CD4-positive, alpha-beta T cell (primary cell): ENCODE results near the gene QARS1. TPM values are rescaled to one million over a fixed set of nuclear protein-coding genes. Genes with fewer than 3 reads are reported as not detected.

Experiments
- ATAC-seq: fragments of 200-7000 bp; cut with Tn5 transposase; one replicate; pipeline ENCODE4 v1.10.0; 2022; ENCODE audit warnings: mild to moderate bottlenecking; ENCODE audit not compliant: poor library complexity
- CTCF ChIA-PET: fragments of 350-600 bp; sonication (Branson Sonifier 250); formaldehyde crosslinking; loops from one replicate; lab custom pipeline; 2021; ENCODE audit warnings: antibody characterized with exemption, inconsistent platforms; lab: Charles Lee
- POLR2A ChIA-PET: fragments of 350-600 bp; sonication (Branson Sonifier 250); formaldehyde crosslinking; loops from one replicate; lab custom pipeline; 2021; ENCODE audit warnings: antibody characterized with exemption, inconsistent platforms; lab: Charles Lee
- DNase-seq, 14 experiments: peaks; one replicate each; pipeline ENCODE4 v3.0.0-alpha.2; 2013 to 2020; ENCODE audit warnings: mixed read lengths in 2 of 14
- H3K27ac ChIP-seq, 2 donors: one replicate each; pipeline versions ENCODE4 v1.5.1 to v1.7.0; 2013; ENCODE audit warnings: low read length in 2 of 2, low read depth in 1 of 2, mild to moderate bottlenecking in 1 of 2
- H3K27me3 ChIP-seq, 2 experiments: 1 replicate in 1 of 2; 2 replicates in 1 of 2; pipeline versions ENCODE4 v1.6.1 to v1.7.0; 2013; ENCODE audit warnings: low read length in 2 of 2, control low read depth in 1 of 2, mild to moderate bottlenecking in 1 of 2, moderate library complexity in 1 of 2; ENCODE audit not compliant: insufficient read depth in 2 of 2, control insufficient read depth in 1 of 2
- H3K36me3 ChIP-seq: one replicate; pipeline ENCODE4 v1.6.1; 2013; ENCODE audit warnings: low read length, control low read depth; ENCODE audit not compliant: insufficient read depth
- H3K4me1 ChIP-seq: one replicate; pipeline ENCODE4 v1.6.1; 2013; ENCODE audit warnings: low read length, control low read depth; ENCODE audit not compliant: insufficient read depth
- H3K4me3 ChIP-seq: one replicate; pipeline ENCODE4 v1.5.1; 2013; ENCODE audit warnings: mild to moderate bottlenecking, low read length, moderate library complexity
- H3K9me3 ChIP-seq, 2 experiments: 1 replicate in 1 of 2; 2 replicates in 1 of 2; pipeline versions ENCODE4 v1.6.1 to v1.7.0; 2013; ENCODE audit warnings: low read length in 2 of 2, mild to moderate bottlenecking in 2 of 2, control low read depth in 1 of 2, moderate library complexity in 1 of 2; ENCODE audit not compliant: control insufficient read depth in 1 of 2, insufficient read depth in 1 of 2
- H3K27ac Mint-ChIP-seq: one replicate; pipeline ENCODE4 v1.8.0; 2020; ENCODE audit warnings: mixed read lengths
- H3K27me3 Mint-ChIP-seq: one replicate; pipeline ENCODE4 v1.8.0; 2021; ENCODE audit warnings: mixed read lengths
- H3K36me3 Mint-ChIP-seq: one replicate; pipeline ENCODE4 v1.8.0; 2021; ENCODE audit warnings: low read depth, mixed read lengths
- H3K4me1 Mint-ChIP-seq: one replicate; pipeline ENCODE4 v1.8.0; 2021; ENCODE audit warnings: low read depth, mixed read lengths
- H3K4me3 Mint-ChIP-seq: one replicate; pipeline ENCODE4 v1.8.0; 2020; ENCODE audit warnings: mild to moderate bottlenecking, mixed read lengths
- H3K9me3 Mint-ChIP-seq: one replicate; pipeline ENCODE4 v1.8.0; 2020; ENCODE audit warnings: mixed read lengths
- intact Hi-C, 2 experiments: fragments of 100-400 bp; cut with DNase I in 1 of 2; cut with micrococcal nuclease in 1 of 2; formaldehyde crosslinking; loops; one replicate each; pipeline versions ENCODE4 v1.15.1 to v1.9.0; 2023 to 2025; cut with DNase I, micrococcal nuclease
- total RNA-seq, 174 experiments: library from RNA in 2 of 174; stranded (reverse) in 2 of 174; gene quantifications; one replicate each; pipeline ENCODE4 v1.2.3 and lab custom pipeline; 2021 to 2026
- TF ChIP-seq, protein P1 (sequence below): fragments of 200-600 bp; IDR thresholded peaks from one replicate; pipeline ENCODE4 v1.8.0; 2022; ENCODE audit warnings: antibody characterized with exemption, mild to moderate bottlenecking

Gene QARS1
- total RNA-seq, 2 experiments from 2014 or later, result 264 to 287 TPM

DNA sequence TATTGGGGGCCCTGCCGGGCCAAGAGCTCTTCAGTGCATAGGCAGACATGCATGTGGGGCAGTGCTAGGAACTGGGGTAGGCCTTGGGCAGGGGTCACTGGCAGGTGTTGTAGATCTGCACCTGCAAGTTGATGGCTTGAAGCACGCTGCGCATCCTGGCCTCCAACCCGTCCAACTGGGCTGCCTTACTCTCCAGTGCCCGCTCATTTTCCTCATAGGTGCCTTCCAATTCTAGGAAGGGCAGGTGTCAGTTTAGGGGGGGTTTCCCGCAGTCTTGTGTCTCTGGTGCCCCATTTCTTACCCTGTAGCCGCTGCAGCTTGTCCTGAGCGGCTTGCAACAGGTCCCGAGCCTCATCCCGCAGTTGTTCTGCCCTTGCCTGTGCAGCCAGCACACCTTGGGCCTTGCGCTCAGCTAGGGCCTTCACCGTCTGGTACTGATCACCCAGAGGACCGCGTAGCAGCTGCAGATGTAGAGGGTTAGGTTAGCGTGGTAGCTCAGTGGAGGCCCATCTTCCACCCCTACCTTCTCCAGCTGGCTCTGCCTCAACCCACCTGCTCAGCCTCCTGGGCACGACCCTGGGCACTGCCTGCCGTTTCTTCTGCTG lies 16.7 kb upstream of the QARS1 start:
- Mint-ChIP-seq H3K36me3 (peaks cover 27% of the 10 kb centered on the region), H3K27ac (peak overlapping the region; percentile 95)
- POLR2A ChIA-PET, result interaction anchor here (0.6 to 3.3 kb wide), 25 partner anchors 11 to 1244 kb away, joined by 3 to 92 read pairs (median 4); partner anchors contain the start of genes ARIH2, CCDC71, DAG1 and IMPDH2

DNA sequence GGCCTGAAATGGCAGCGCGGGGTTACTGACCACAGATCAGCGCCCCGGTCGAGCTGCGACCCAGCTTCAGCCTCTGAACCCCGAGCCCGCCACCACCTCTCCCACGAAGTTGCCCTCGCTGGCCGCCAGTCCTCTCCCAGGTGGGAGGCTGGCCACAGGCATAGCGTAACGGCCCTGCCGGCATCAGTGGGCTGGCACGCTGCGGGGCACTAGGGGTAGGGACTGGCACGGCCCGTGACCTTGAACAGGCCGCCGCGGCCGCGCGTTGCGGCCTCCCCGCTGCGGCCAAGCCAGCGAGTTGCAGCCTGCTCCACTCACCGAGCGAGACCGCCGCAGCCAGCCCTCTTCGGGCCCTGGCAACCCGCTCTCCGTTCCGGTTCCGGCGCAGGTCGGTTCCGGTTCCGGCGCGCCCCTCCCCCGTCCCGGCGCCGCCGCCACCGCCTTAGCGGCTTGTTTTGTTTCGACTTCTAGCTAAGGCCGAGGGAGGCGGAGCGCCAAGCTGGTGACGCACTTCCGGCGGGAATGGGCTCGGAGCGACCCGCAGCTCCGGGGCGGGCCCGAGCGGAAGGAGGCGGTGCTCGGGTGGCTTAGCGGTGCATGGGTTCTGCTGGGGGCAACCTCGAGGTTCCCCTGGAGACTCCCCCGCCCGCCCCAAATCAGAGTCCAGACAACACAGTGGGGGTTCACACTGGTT lies 16.0 kb upstream of the QARS1 start, which contains the start of gene USP19:
TSS of gene USP19 (minus strand) at position 386 of the 694 bp plus-strand sequence. CDS start 1,678 bp downstream, outside the sequence.
- intact Hi-C loops, result loop anchor here (1.0 to 10.0 kb wide), 6 partner anchors 16 to 554 kb away; partner anchors contain the start of genes QARS1 (in 2 of the 2), APEH (in 1 of the 2), CCDC71 (in 1 of the 2) and NDUFAF3 (in 1 of the 2)

More for the DNA sequence above, 16.7 kb upstream of the QARS1 start:
- H3K36me3 ChIP-seq, result peaks cover 27% of the 10 kb centered on the region
- DNase-seq (peak in 1 of 14 experiments; percentile 3), ATAC-seq (no peak)
- peak overlapping the region; percentile 87 to 91 for H3K27ac ChIP-seq
- Mint-ChIP-seq H3K27me3 (no peaks in the 10 kb centered on the region), H3K9me3 (no peaks in the 10 kb centered on the region), H3K4me3 (peak overlapping the region; percentile 93), H3K4me1 (peaks cover 23% of the 10 kb centered on the region)
- CTCF ChIA-PET, result interaction anchor here (1.4 to 3.5 kb wide), 4 partner anchors 27 to 99 kb away, joined by 3 to 27 read pairs (median 8); partner anchors contain the start of genes KLHDC8B, NDUFAF3 and QRICH1
- peaks cover 30% of the 10 kb centered on the region for H3K4me1 ChIP-seq
- intact Hi-C loops, result loop anchor here (2.0 to 10.0 kb wide), 4 partner anchors 26 to 554 kb away; partner anchors contain the start of genes APEH (in 1 of the 2), NDUFAF3 (in 1 of the 2) and QRICH1 (in 1 of the 2)
- no peaks in the 10 kb centered on the region for H3K27me3 ChIP-seq
- no peaks in the 10 kb centered on the region for H3K9me3 ChIP-seq
- peak overlapping the region; percentile 99 for H3K4me3 ChIP-seq
- TF ChIP-seq, protein P1, sequence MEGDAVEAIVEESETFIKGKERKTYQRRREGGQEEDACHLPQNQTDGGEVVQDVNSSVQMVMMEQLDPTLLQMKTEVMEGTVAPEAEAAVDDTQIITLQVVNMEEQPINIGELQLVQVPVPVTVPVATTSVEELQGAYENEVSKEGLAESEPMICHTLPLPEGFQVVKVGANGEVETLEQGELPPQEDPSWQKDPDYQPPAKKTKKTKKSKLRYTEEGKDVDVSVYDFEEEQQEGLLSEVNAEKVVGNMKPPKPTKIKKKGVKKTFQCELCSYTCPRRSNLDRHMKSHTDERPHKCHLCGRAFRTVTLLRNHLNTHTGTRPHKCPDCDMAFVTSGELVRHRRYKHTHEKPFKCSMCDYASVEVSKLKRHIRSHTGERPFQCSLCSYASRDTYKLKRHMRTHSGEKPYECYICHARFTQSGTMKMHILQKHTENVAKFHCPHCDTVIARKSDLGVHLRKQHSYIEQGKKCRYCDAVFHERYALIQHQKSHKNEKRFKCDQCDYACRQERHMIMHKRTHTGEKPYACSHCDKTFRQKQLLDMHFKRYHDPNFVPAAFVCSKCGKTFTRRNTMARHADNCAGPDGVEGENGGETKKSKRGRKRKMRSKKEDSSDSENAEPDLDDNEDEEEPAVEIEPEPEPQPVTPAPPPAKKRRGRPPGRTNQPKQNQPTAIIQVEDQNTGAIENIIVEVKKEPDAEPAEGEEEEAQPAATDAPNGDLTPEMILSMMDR, result no peak

More for the DNA sequence above, 16.0 kb upstream of the QARS1 start, which contains the start of gene USP19:
- no peaks in the 10 kb centered on the region for H3K9me3 ChIP-seq
- no peaks in the 10 kb centered on the region for H3K27me3 Mint-ChIP-seq
- DNase-seq (peak; percentile 86 to 98 (median 94)), ATAC-seq (peak; percentile 91)
- H3K4me3 ChIP-seq, result peak within 1 kb of the TSS; percentile 99
- no peaks in the 10 kb centered on the region for H3K27me3 ChIP-seq
- H3K27ac ChIP-seq, result peak within 1 kb of the TSS; percentile 87 to 95
- ChIA-PET CTCF (interaction anchor here (1.4 to 3.5 kb wide), 4 partner anchors 27 to 99 kb away, joined by 3 to 27 read pairs (median 8); partner anchors contain the start of genes KLHDC8B, NDUFAF3 and QRICH1), POLR2A (interaction anchor here (0.6 to 3.3 kb wide), 26 partner anchors 11 to 1245 kb away, joined by 3 to 92 read pairs (median 4); partner anchors contain the start of genes ARIH2, CCDC71, DAG1 and IMPDH2)
- peaks cover 34% of the 10 kb centered on the region for H3K36me3 ChIP-seq
- peaks cover 30% of the 10 kb centered on the region for H3K4me1 ChIP-seq
- H3K36me3 Mint-ChIP-seq, result peaks cover 34% of the 10 kb centered on the region
- no peaks in the 10 kb centered on the region for H3K9me3 Mint-ChIP-seq
- H3K4me3 Mint-ChIP-seq, result peak within 1 kb of the TSS; percentile 93
- H3K27ac Mint-ChIP-seq, result peak within 1 kb of the TSS; percentile 95
- peaks cover 23% of the 10 kb centered on the region for H3K4me1 Mint-ChIP-seq
- TF ChIP-seq, protein P1, result no peak
